Smooth muscle cell (in vitro differentiated cells): ENCODE data around the gene HSD17B12. TPM values are rescaled to one million over a fixed set of nuclear protein-coding genes. Genes with fewer than 3 reads are reported as not detected.

Source experiments
- DNase-seq: peaks from one replicate; lab custom pipeline; 2025; ENCODE audit not compliant: unreplicated experiment; lab: John Stamatoyannopoulos, UW
- H2AFZ ChIP-seq: fragments of 200-600 bp; sonication (generic); 2 replicates; pipeline ENCODE4 v1.6.0; 2016; ENCODE audit warnings: antibody characterized with exemption, low read depth, mild to moderate bottlenecking
- H3F3A ChIP-seq: fragments of 200-600 bp; sonication (generic); 2 replicates; pipeline ENCODE4 v1.6.0; 2017; ENCODE audit warnings: antibody characterized with exemption, low read depth
- H3K27ac ChIP-seq: fragments of 200-600 bp; sonication (generic); 2 replicates; pipeline ENCODE4 v1.5.1; 2016; ENCODE audit warnings: low read depth, mild to moderate bottlenecking
- H3K27me3 ChIP-seq: fragments of 200-600 bp; sonication (generic); 2 replicates; pipeline ENCODE4 v1.6.1; 2016; ENCODE audit warnings: low read depth, mild to moderate bottlenecking
- H3K36me3 ChIP-seq: fragments of 200-600 bp; sonication (generic); 2 replicates; pipeline ENCODE4 v1.5.1; 2016; ENCODE audit warnings: low read depth
- H3K4me1 ChIP-seq: fragments of 200-600 bp; sonication (generic); 2 replicates; pipeline ENCODE4 v1.5.1; 2016; ENCODE audit warnings: low read depth
- H3K4me2 ChIP-seq: fragments of 200-600 bp; sonication (generic); 2 replicates; pipeline ENCODE4 v1.6.0; 2016; ENCODE audit warnings: mild to moderate bottlenecking
- H3K4me3 ChIP-seq: fragments of 200-600 bp; sonication (generic); 2 replicates; pipeline ENCODE4 v1.5.1; 2016; ENCODE audit warnings: mild to moderate bottlenecking
- H3K79me2 ChIP-seq: fragments of 200-600 bp; sonication (generic); 2 replicates; pipeline ENCODE4 v1.6.0; 2016; ENCODE audit warnings: low read depth, mild to moderate bottlenecking
- H3K9ac ChIP-seq: fragments of 200-600 bp; sonication (generic); 2 replicates; pipeline ENCODE4 v1.6.0; 2016; ENCODE audit warnings: low read depth
- H3K9me3 ChIP-seq: fragments of 200-600 bp; sonication (generic); replicated peaks from 2 replicates; pipeline ENCODE4 v1.5.1; 2016; ENCODE audit warnings: low read depth
- H4K20me1 ChIP-seq: fragments of 200-600 bp; sonication (generic); 2 replicates; pipeline ENCODE4 v1.6.0; 2016; ENCODE audit warnings: low read depth
- CTCF ChIP-seq: fragments of 200-600 bp; sonication (generic); IDR thresholded peaks from 2 replicates; pipeline ENCODE4 v1.5.1; 2017; ENCODE audit warnings: borderline replicate concordance, mild to moderate bottlenecking, antibody characterized with exemption; ENCODE audit not compliant: insufficient read depth, poor library complexity, severe bottlenecking
- WGBS: methylation state at CpG from one replicate; pipeline ENCODE4 v1.1.7; 2016; ENCODE audit warnings: low lambda C conversion rate; 5-methylcytosine and 5-hydroxymethylcytosine counted together
- polyA plus RNA-seq: library from polyadenylated mRNA; unstranded; fragments of >200 nt; fragmentation: Nextera tagmentation; extraction: Ambion mirVana; gene quantifications from 2 replicates; pipeline ENCODE4 v1.2.1, GENCODE V29; 2016
- total RNA-seq: library from RNA; depleted of rRNA; stranded (reverse); fragments of >200 nt; gene quantifications from 2 replicates; pipeline ENCODE4 v1.2.3, GENCODE V29; 2014

HSD17B12 gene
- total and polyA plus RNA-seq, 2 experiments from 2014 or later: 74.8 to 111 TPM

DNA sequence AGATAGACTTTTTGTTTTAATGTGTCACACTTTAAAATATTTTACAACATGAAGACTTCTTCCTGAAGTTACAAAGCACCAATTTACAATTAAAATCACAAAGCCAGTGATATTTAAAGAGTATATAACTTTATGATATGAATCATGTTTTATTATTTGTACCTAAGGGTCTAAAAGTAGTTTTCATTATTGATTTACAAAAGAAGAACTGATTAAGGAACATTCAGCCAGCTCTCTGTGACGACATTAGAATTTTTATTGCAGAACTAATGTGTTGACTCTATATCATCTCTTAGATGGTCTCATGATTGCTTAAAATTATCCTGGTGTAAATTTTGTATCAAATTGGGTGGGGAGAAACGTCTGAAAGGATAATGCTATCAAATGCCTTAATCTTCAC, 117.3 kb downstream of the HSD17B12 start:
- Histone ChIP-seq H4K20me1 (no peaks in the 10 kb centered on the region), H3K79me2 (peaks cover 7% of the 10 kb centered on the region), H3K9me3 (no peaks in the 10 kb centered on the region), H3K36me3 (peaks cover 5% of the 10 kb centered on the region), H3K27me3 (no peaks in the 10 kb centered on the region), H3K9ac (no peak overlapping the region), H3K4me3 (no peak overlapping the region), H2AFZ (no peak overlapping the region), H3K4me1 (no peaks in the 10 kb centered on the region), H3F3A (no peaks in the 10 kb centered on the region), H3K4me2 (no peak overlapping the region), H3K27ac (no peak overlapping the region)
- TF ChIP-seq CTCF: no peak
- 93% methylated on average over 2 of the region's 2 CpGs for WGBS
- DNase-seq: no peak

DNA sequence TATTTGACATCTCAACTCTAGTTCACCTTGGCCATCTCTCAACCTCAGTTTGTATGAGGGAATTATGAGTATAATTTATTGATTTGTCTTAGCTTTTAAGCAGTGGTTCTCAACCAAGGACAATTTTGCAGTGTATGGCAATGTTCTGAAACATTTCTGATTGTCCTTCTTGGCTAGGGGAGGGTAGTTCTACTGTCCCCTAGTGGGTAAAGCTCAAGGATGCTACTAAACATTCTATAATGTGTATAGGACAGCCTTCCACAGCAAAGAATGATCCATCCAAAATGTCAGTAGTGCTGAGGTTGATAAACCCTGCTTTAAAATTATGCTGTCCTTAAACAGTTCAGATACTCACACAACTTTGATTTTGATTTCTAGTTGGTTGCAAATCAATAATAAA, 122.0 kb downstream of the HSD17B12 start:
- TF ChIP-seq CTCF: no peak
- no peaks in the 10 kb centered on the region for H3K4me1 ChIP-seq
- no peaks in the 10 kb centered on the region for H3K9me3 ChIP-seq
- no peaks in the 10 kb centered on the region for H3K27me3 ChIP-seq
- no peaks in the 10 kb centered on the region for H3K79me2 ChIP-seq
- H3K9ac ChIP-seq: no peak overlapping the region
- H4K20me1 ChIP-seq: no peaks in the 10 kb centered on the region
- H3K36me3 ChIP-seq: peaks cover 5% of the 10 kb centered on the region
- no peak for DNase-seq
- H3K4me3 ChIP-seq: no peak overlapping the region
- H3K27ac ChIP-seq: no peak overlapping the region
- no peak overlapping the region for H3K4me2 ChIP-seq
- no peaks in the 10 kb centered on the region for H3F3A ChIP-seq
- H2AFZ ChIP-seq: no peak overlapping the region

- Histone ChIP-seq H2AFZ (no peak overlapping the region), H3K27me3 (no peaks in the 10 kb centered on the region), H3K27ac (no peak overlapping the region), H3K36me3 (peaks cover 5% of the 10 kb centered on the region), H3K79me2 (no peaks in the 10 kb centered on the region), H4K20me1 (no peaks in the 10 kb centered on the region), H3F3A (no peaks in the 10 kb centered on the region), H3K4me3 (no peak overlapping the region), H3K9me3 (no peaks in the 10 kb centered on the region), H3K9ac (no peak overlapping the region), H3K4me2 (no peak overlapping the region), H3K4me1 (no peaks in the 10 kb centered on the region)
- TF ChIP-seq CTCF: no peak
- 85% methylated on average over 3 of the region's 3 CpGs for WGBS
- DNase-seq: no peak
Measured at GRCh38 chr11:43803766-43804165, 123.2 kb downstream of the HSD17B12 start.

- Histone ChIP-seq H4K20me1 (peaks cover 4% of the 10 kb centered on the region), H3K4me1 (no peaks in the 10 kb centered on the region), H3K27ac (no peak overlapping the region), H3K9me3 (no peaks in the 10 kb centered on the region), H2AFZ (no peak overlapping the region), H3F3A (no peaks in the 10 kb centered on the region), H3K79me2 (no peaks in the 10 kb centered on the region), H3K4me3 (no peak overlapping the region), H3K9ac (no peak overlapping the region), H3K36me3 (no peaks in the 10 kb centered on the region), H3K4me2 (no peak overlapping the region), H3K27me3 (no peaks in the 10 kb centered on the region)
- DNase-seq: no peak
- TF ChIP-seq CTCF: no peak
- WGBS: 94% methylated on average over 3 of the region's 3 CpGs
Measured at GRCh38 chr11:43806976-43807375, 126.4 kb downstream of the HSD17B12 start.
